NCI-H2196 treated with DMSO at 0.1 percent for 48 hours (cell line): Measurements from ENCODE around the gene SNUPN.
"Not testable (repeated sequence)": the region's sequence is repeated elsewhere in the genome, so short reads cannot be mapped to it uniquely, and the experiment has no call there.

Source experiments
- DNase-seq: peaks from one replicate; lab custom pipeline; 2025; ENCODE audit not compliant: unreplicated experiment; lab: John Stamatoyannopoulos, UW

SNUPN gene

DNA sequence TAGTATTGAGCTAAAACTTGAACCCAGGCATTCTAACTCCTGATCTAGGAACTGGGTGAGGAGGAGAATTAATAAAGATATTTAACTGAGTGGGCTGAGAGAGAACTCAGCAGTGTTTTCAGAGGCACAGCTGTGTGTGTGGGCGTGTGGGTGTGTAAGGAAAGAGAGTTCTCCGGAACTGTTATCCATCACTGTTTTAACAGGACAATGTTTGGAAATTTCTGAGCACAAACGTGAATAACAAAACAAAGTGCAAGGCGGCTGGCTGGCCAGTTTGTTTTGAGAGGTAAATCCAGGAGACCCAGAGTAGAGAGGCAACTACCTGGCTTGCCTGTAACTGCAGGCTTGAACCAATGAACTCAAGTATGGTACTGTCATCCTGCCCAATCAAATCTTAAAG is 41.4 kb downstream of the SNUPN start:
- no peak for DNase-seq

DNA sequence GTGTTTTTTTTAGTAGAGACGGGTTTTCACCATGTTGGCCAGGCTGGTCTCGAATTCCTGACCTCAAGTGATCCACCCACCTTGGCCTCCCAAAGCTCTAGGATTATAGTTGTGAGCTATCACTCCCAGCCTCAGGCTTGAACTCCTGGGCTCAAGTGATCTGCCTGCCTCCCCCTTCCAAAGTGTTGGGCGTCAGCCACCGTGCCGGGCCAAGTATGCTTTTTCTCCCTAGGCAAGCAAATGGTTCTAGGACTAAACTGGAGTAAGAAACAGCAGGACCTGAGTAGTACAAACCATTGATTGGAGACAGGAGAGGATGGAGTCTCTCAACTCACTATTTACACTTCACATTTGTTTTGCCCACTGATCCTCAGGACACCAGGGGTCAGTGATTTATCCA is 41.8 kb downstream of the SNUPN start:
- DNase-seq = no peak

- not testable (repeated sequence) for DNase-seq
Observed at GRCh38 chr15:75582943-75583342, 42.6 kb downstream of the SNUPN start.

- no peak for DNase-seq
Observed at GRCh38 chr15:75578948-75579920, 46.3 kb downstream of the SNUPN start, which contains the start of gene PTPN9. Gene PTPN9, minus strand, starts transcription at chr15:75579315. Its CDS starts 539 bp downstream, at chr15:75578776.

- DNase-seq = no peak
Observed at GRCh38 chr15:75578173-75578947, 47.2 kb downstream of the SNUPN start.

- DNase-seq = no peak
Observed at GRCh38 chr15:75577401-75578172, 47.9 kb downstream of the SNUPN start.

DNA sequence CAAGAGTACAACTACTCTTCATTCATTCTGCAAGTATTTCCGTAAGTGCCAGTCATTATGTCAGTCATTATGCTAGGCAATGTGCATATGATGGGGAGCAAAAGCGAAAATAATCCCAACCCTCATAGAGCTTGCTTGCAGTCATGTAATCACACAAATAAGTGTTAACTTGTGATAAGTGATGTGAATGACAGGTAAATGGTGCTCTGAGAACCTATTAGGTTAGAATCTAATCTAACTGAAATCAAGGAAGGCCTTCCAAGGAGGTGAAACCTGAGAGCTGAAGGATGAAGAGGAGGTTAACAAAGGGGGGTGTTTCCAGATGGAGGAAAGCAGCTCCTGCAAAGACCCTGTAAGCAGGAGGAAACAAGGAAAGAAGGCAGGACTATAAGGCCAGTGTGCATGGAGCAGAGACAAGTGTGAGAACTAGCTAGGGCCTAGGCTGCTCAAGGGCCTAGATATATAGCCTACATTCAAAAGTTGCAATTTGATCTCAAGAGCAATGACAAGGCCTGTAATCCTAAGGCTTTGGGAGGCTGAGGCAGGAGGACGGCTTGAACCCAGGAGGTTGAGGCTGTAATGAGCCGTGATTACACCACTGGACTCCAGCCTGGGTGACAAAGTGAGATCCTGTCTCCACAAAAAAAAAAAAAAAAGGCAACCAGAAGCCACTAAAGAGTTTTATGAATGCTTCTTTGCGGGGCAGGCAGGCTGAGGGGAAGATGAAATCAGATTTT is 51.7 kb downstream of the SNUPN start:
- DNase-seq = no peak

- no peak for DNase-seq
Observed at GRCh38 chr15:75570126-75570845, 55.2 kb downstream of the SNUPN start.

GRCh38 chr15:75565062-75565970 is 60.2 kb downstream of the SNUPN start:
- no peak for DNase-seq

- no peak for DNase-seq
Observed at GRCh38 chr15:75561888-75562287, 63.6 kb downstream of the SNUPN start.

DNA sequence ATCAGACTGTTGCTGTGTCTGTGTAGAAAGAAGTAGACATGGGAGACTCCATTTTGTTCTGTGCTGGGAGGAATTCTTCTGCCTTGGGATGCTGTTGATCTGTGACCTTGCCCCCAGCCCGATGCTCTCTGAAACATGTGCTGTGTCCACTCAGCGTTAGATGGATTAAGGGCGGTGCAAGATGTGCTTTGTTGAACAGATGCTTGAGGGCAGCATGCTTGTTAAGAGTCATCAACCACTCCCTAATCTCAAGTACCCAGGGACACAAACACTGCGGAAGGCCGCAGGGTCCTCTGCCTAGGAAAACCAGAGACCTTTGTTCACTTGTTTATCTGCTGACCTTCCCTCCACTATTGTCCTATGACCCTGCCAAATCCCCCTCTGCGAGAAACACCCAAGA is 66.2 kb downstream of the SNUPN start:
- DNase-seq = not testable (repeated sequence)

GRCh38 chr15:75558955-75559354 is 66.6 kb downstream of the SNUPN start:
- DNase-seq = not testable (repeated sequence)

- DNase-seq = no peak
Observed at GRCh38 chr15:75554717-75555116, 70.8 kb downstream of the SNUPN start.

DNA sequence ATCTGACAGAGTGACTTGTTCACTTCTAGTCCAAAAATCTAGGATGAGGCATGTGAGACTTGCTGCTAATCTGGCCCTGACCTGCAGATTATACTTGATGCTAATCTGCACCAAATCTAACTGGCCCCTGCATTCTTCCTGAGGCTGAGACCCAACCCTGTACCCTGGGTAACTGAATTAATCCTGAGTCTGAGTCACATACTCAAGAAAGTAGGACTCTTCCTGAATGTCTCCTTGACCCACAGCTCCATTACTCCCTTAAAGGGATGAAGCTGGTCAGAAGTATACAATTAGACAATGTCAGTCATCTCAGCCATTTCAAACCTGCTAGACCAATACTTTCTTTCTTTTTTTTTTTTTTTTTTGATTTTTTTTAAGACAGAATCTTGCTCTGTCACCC is 71.9 kb downstream of the SNUPN start:
- no peak for DNase-seq

DNA sequence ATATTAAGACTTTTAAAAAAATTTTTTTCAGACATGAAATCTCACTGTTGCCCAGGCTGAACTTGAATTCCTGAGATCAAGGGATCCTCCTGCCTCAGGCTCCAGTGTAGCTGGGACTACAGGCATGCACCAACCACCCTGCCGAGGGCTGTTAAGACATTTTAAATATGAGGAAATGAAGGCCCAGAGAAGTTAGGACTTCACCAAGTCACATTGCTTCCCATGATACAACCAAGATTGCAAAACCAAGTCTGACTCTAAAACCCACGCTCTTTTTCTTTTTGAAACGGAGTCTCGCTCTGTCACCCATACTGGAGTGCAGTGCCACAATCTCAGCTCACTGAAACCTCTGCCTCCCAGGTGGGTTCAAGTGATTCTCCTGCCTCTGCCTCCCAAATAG is 74.4 kb downstream of the SNUPN start:
- DNase-seq = no peak
